NCI-H2081 (cell line): Measurements from ENCODE around the gene SAMD14.

Source experiments
- DNase-seq, 2 experiments: peaks; one replicate each; lab custom pipeline; 2025; lab: John Stamatoyannopoulos, UW

Gene SAMD14

DNA sequence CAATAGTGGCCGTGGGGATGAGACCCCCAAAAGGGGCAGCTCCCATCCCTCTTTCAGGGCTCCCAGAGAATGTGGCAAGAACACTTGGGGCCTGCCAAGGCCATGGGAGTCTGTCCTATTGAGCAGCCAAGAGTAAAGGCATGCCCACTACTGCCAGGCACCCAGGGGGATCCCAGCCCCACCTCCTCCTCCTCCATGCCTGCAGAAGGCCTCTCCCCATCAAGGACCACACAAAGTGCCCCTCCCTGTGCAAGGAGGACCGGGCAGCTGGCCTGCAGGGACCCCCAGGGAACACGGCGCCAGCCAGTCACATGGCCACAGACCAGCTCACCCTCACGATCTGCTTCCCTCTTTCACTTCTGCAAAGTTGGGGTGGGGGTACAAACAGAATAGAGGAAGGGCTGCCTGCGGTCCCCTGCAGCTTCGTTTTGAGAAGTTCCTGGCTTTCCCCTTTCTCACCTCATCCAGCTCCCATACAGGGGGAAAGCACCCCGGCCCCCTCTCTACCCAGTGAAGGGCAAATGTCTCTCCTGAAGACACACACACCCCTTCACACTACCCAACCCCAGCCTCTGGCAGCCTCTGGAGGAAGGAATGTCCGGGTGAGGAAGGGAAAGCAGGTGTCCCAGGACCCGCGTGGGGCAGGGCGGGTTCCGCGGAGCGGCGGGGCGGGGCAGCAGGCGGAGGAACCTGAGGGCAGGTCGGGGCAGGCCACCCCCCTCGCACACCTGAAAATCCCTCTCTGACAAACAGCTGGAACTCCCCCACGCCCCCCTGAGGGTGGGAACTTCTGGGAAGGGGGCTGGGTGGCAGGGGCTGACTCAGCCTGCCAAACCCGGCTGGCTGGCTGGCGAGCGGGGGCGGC is 18.5 kb upstream of the SAMD14 start:
- DNase-seq = peak in 1 of 2 experiments; percentile 34

DNA sequence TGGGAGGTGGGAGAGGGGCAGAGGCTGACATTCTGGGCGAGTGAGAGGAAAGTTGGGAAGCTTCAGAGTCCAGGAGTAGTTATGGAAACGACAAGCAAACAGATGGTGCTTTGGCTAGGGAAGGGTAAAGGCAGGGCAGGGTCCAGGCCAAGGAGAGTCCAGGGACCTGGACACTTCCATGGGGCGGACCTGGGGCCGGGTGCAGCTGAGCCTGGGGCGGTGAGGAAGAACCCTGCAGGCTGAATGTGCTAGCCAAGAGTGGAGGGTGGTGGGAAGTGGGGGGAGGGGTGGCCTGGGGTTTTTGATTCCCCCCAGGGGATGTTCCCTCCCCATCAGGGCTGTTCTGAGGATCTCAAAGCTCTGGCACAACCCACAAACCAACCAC is 17.9 kb upstream of the SAMD14 start:
- no peak for DNase-seq

DNA sequence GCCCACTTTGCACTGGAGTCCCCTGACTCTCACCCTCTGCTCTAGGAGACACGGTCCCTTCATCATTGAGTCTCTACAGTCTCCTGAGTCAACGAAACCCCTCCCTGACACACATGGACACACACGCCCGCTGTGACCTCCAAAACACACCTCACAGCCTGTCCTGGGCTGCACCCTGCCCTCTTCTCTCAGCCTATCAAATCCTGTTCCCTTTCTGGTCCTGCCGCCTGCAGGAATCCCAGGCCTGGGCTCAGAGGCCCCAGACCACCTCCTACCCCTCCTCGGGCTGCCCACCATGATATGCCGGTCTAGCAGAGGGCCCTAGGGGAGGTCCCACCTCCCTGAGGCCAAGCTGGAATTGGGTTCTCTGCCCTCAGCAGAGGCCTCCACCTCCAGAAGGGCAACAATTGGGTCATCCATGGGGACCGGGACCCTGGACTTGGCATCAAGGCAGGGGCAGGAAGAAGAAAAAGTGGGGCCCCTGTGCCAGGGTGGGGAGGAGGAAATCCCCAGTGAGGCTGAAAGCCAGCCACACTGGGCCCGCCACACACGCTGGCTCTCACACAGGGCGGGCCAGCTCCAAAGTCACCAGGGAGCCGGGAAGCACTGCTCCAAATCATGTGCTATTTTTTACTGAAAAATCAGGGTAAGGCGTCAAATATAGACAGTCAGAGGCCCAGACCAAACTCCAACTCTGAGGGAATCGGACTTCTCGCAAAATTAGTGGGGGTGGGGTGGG is 17.1 kb upstream of the SAMD14 start:
- no peak for DNase-seq

DNA sequence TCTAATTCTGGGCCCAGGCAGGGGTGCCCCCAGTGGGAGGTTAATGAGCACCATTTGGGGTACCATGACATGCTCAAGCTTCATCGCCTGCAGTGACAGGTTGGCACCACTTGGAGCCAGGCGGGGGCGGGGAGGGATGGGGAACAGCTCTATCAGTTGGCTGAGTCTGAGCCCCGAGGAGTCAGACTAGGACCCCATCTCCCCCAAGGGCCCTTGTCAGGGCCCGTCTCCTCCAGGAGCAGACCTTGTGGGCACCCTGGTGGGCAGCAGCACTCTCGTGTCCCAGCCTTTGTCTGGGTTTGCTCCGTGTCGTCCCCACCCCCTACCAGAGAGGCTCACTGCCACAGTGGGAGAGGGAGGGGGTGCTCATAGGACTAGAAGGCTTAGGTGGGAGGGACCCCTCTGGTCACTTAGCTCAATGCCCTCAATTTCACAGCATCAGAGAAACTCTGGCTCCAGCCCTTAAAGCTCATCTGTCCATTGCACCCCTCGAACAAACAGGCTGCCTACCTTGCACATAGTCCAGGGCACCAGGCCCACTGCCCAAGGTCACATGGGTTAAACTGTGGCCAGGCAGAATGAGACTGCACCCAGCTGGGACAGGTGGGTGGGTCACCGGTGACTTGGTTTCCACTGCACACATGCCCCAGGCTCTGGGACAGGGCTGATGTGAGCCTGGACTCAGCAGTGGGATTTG is 16.4 kb upstream of the SAMD14 start:
- no peak for DNase-seq

DNA sequence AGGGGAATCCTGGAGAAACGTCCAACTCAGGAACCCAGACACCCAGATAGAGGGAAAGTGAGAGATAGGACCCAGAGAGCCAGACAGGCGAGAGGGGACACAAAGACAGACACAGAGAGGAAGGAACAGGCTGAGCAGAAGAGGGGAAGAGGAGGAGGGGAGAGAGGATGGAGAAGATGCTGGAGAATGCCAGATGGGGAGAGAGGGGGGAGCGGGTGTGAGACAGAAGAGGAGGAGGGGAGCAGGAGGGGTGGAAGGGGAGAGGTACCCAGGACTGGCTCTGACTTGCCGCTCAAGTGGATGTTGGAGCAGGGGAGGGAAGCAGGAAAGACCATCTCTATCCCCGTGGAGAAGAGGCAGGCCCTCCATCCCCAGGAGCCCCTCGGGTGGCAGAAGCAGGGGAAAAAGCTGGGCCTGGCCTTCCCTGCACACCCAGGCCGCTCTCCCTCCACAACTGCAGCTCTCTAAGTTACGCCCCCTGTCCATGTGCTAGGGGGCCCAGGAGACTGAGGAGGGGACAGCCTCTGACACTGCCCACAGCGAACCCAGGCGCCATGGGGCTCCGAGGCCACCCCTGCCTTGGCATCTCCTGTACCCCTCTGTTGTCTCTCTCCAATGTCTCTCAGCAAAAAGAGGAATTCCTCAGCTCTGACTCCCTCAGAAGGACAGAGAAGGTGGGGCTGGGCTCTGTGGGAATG is 15.7 kb upstream of the SAMD14 start:
- DNase-seq = no peak

DNA sequence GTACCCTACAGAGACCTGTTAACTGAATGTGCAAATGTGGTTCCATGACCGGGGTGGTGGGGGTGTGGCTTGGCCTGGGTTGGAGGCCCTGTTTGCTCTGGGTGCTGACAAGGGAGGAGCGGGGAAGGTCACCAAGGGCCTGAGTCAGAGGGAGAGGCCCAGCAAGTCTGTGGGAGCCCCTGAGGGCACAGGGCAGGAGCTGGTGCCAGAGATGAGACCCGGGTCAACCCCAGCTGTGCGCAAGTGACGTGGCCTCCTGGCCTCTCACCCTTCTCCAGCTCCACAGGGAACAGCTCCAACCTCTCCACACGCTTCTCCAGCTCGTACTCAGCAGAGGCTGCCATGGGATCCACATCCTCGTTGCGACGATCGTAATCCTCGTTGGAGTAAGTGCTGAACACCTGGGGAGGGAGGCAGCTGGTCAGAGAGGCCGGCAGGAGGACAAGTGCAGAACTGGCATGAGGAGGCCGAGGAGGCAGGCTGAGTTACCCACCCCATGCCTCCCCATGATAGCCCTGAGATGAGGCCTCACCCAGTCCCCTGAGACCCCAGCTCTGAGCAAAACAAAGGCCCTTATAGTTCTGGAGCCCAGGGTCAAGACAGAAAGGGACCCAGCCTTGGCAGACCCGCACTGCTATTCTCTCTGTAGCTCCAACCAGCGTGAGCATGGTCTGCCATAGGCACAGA is 15.0 kb upstream of the SAMD14 start:
- no peak for DNase-seq

DNA sequence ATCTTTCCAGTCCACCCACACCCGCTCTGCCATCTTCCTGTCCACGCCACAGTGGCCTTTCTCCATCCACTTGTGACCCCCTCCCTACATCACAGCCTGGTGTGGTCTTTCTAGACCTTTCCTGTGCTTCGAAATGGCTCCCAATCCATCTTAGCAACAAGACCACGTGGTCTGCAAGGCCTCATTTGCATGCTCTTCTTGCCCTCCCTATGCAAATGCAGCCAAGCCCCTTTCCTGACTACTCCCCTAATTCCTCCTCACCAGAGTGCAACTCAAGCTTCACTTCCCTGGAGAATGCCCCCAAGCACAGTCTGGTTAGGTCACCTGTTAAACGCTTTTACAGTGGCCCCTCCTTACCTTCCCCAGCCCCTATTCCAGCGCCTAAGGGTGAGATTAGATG is 14.4 kb upstream of the SAMD14 start:
- no peak for DNase-seq

DNA sequence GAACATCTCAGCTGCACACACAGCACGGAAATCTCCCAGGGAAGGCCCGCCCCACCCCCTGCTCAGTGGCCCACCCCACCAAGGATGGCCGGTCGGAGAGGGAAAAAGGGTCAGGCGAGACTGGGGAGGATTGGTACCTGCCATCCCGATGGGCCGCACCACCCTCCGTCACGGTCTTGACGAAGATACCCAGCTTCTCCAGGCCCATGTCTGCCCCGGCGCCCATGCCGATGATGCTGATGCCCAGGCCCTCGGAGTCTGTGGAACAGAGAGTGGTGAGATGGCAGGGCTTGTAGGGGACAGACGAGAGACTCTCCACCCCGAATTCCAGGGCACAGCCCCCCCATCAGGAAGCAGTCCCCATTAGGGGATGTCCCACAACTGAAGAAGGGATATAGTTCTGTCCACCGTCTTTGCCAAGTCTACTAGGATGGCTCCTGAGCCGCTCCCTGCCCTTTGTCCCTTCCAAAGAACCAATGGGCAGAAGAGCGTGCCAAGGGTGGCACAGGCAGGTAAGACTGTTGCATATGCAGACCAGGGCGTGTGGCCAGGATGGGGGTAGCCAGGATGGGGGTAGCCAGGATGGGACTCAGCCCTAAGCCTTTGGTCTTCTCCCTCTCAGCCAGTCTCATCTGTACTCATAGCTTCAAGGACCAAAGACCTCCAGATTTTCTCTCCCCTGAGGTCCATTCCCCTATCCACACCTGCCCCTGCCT is 13.7 kb upstream of the SAMD14 start:
- no peak for DNase-seq

DNA sequence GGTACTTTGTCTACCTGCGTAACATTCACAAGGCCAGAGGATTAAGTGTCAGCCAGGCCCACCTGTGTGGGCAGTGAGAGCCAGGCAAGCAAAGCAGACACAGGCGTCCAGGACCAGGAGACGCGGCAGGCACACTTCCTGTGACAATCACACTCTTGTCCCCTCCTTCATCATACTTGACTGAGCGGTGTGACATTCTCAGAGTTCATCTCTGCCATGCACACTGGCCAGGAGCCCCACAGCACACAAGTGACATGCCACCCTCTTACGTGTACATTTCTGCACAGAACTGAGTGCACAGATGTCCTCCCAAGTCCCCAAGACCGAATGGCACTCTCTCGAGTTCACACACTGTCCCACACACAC is 11.8 kb upstream of the SAMD14 start:
- no peak for DNase-seq

DNA sequence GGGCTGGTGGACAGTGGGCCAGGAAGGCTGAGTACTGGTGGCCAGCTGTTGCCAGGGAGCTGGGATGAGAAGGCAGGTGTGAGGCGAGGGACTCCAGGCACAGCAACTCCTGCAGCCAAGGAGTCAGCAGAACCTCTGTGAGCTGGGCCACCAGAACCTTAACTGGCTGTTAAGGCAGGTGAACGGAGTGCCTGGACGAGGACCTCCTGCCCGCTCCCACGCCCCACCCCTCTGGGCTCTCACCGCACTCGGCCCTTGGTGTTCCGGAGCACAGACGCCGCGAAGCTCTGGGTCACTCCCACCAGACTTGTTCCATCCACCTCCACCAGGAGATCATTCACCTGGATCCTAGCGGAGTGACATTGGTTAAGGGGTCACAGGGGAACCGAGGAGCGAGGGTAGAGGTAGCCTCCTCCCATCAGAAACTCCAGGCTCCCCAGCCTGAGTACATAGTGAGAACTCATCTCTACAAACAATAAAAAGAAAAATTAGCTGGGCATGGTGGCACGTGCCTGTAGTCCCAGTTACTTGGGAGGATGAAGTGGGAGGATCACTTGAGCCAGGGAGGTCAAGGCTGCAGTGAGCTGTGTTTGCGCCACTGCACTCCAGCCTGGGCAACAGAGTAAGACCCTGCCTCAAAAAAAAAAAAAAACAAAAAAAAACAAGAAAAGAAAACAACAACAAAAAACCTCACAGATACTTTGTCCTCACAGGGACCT is 11.2 kb upstream of the SAMD14 start:
- no peak for DNase-seq

DNA sequence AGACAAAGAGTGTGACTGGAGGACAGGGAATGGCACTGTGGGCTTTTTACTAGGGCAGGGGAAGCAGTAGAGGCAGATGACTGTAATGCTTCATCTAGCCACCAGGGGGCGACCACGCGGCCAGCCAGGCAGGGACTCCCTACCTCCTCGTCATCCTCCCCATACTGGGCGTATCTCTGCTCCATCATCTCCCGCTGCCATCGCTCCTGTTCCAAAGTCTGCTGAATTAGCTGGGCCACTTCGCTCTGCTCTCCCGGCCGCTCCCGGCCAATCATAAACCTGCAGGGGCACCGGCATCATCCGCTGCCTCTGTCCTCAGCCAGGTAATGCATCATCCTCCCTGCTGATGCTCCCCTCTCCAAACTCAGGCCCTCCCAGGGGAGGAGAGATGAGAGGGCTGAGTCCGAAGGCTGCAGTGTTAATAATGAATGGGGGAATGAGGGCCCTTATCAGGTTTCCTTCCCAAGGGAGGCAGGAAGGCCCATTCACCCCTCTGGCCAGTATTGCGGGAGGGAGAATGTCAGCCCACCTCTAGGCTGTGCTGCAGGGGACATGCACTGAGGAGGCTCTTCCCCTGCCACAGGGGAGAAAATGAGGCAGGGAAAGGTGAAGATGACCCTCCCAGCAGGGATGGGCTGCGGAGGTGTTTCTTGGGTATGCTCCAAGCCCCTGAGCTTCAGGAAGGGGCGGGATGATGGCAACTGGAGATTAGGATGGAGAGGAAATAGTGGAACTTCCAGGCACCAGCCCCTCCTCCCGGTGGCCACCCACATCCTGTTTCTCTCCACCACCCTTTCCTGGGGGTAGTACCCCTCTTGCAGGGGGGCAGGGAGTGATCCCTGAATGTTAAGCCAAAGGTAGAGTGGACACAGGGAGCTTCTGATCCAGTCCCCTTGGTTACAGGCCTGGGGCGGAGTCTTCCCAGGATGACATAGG is 10.3 kb upstream of the SAMD14 start:
- no peak for DNase-seq

DNA sequence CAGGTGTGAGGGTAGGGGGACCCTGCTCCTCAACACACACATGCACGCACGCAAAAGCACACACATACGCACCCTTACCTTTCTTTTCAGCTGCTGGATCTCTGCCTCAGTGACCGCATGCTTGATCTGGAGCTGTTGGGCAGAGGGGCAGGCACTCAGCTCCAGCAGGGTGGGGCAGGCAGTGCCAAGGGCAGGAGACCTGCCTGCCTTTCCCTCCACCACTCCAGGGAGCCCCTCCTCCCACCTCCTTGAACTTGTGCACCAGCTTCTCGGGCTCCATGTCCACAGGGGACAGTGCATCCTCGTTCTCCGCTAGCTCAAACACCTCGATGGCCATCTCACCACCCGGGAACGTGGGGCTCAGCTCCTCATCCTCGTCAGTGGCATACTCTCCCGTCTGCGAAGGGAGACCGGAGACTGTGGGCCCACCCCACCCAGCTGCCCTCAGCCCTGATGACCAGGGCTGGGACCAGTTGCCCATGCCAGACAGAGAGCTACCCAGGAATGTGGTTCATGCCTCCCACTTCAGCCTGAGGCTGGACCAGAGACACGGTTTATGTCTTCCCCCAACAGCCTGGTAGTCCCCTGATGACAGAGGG is 9.3 kb upstream of the SAMD14 start:
- DNase-seq = no peak

DNA sequence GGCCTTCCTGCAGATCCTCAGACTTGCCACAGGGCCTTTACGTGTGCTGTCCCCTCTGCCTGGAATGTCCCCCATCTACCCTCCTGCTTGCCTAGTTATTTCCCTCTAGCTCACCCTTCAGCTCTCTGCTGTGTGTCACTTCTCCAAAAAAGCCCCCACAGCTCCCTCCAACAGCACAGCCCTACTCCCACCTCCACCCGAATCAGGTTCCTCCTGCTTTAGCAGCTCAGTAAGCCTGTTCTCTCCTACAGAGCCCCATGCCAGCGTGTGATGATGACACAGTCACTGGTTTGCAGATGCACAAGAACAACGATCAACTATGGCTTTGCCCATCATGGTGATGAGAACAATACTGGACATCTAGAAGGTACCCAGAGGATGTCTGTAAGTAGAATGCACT is 7.1 kb upstream of the SAMD14 start:
- DNase-seq = no peak

DNA sequence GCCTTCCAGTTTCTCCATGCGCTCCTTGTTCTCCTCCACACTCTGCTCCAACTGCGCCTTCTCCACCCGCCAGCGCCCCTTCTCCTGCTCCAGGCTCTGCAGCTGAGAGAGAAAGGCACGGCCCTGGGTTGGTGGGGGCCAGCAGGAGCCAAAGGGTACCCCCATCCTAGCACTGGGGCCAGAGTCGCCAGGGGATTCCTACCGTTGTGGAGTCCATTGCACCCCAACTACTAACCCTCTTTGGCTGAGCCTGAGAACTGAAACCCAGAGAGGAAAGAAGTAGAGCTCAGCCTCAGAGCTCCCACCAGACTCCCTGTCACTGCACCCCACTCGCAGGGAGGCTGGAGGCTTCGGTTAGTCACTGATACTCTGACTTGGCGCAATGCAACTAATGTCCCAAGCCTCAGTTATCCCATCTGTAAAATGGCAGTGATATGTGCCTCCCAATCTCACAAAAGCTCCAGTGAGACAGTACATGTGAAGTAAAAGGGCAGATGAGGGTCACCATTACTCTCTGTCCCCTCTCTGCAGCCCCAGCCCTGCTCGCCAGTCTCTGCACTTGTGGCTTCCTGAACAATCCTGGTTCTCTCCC is 6.2 kb upstream of the SAMD14 start:
- no peak for DNase-seq

DNA sequence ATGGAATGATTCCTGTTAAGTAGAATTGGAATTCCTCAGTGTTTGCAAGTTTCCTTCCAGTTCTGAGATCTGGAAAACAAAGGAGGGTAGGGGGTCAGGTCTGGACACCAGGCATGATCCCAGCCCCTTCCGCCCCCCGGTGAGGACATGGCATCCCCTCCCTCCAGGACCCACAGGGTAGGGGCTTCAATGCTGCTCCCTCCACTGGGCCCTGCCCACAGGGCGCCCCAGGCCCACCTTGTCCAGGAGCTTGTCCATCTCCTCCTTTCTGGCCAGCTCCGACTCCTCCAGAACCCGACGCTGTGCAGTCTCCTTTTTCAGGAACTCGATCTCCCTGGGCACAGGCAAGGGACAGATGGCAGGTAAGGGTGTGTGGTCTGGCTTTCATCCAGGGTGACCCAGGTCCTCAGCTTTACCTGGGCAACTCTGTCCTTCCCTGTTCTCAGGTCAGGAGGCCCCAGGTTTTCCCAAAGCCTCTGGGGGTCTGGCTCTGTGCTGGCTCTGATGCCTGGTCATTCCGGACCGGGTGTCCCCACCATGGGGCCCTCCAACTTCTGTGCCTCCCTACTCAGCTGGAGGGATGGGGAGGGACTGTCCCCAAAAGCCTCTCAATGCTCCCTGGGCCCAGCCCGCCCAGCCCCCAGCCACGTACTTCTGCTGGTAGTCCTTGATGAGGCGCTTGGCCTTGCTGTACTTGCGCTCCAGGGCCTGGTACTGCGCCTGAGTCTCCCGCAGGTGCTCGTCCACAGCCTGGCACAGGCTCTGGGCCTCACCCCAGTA is 5.5 kb upstream of the SAMD14 start:
- no peak for DNase-seq

DNA sequence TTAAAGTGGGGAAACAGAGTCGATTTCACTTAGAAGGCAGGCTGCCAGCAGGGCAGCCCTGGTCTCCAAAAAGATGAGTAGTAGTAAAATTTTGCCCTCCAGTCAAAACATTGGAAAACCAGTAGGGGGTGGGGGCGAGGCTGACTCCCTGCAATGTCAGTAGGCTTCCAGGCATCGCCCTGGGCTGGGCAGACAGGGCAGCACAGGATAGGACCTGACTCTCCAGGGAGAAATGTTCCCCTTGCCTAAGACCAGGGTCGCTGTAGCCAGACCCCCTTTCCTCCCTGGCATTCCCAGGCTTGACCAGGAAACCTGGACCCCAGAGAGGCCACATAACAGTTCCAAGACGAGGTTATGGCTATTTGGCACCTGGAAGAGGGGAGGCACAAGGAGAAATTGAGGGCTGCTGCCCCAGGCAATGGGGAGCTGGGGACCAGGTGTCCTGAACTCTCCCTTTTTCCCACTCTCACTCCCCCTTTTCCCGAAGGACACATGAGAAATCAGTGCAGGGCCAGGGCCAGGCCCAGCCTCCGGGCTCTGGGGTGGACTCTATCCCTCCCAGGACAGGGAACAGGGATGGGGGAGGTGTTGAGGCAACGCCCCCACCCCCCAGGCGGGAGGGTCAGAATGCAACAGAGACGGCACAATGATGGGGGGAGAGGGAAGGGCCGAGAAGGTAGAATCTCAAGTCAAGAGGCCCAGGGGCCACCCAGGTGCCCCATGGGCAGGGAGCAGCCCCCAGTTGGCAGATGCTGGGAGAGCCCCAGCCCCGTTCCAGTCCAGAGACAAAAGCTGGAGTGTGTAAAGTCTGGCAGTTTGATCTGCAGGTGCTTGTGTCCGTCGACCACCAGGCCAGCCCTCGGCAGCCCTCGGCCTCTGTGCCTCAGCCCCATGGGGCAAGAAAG is 4.5 kb upstream of the SAMD14 start:
- DNase-seq = no peak

DNA sequence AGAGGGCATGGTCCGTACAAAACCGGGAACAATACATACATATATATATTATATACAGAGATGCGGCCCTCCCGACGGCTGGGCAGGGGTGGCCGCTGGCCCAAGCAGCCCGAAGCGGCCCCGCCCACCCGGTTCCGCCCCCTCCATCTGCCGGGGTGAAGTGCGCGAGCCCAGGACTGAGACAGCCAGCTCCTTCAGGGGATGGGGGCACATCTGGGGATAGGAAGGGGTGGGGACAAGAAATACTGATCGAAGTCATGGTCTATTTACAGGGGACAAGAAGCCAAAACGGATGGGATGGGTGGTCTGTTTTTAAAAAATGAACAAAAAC is 3.8 kb upstream of the SAMD14 start:
- no peak for DNase-seq
